CD8-positive, alpha-beta memory T cell (primary cell): Measurements from ENCODE around the gene CCDC171. TPM values are rescaled to one million over a fixed set of nuclear protein-coding genes. Genes with fewer than 3 reads are reported as not detected.

Experiments
- CTCF ChIA-PET: fragments of 350-600 bp; sonication (Branson Sonifier 250); formaldehyde crosslinking; loops from one replicate; lab custom pipeline; 2021; ENCODE audit warnings: antibody characterized with exemption; lab: Charles Lee
- POLR2A ChIA-PET: fragments of 350-600 bp; sonication (Branson Sonifier 250); formaldehyde crosslinking; loops from one replicate; lab custom pipeline; 2021; ENCODE audit warnings: antibody characterized with exemption; lab: Charles Lee
- DNase-seq, 5 donors: peaks; one replicate each; pipeline versions ENCODE4 v3.0.0 to v3.0.0-alpha.2; 2020 to 2022; ENCODE audit warnings: mixed read lengths in 1 of 5
- H3K27ac ChIP-seq: one replicate; pipeline ENCODE4 v1.7.0; 2013; ENCODE audit warnings: low read depth, mild to moderate bottlenecking, low read length, moderate library complexity
- H3K27me3 ChIP-seq: 2 replicates; pipeline ENCODE4 v1.7.0; 2013; ENCODE audit warnings: low read length, mild to moderate bottlenecking; ENCODE audit not compliant: insufficient read depth, poor library complexity, severe bottlenecking
- H3K36me3 ChIP-seq: 2 replicates; pipeline ENCODE4 v1.7.0; 2013; ENCODE audit warnings: mild to moderate bottlenecking, low read length, moderate library complexity; ENCODE audit not compliant: insufficient read depth
- H3K4me1 ChIP-seq: 2 replicates; pipeline ENCODE4 v1.7.0; 2013; ENCODE audit warnings: mild to moderate bottlenecking, low read length, moderate library complexity; ENCODE audit not compliant: insufficient read depth
- H3K4me3 ChIP-seq: 2 replicates; pipeline ENCODE4 v1.7.0; 2013; ENCODE audit warnings: mild to moderate bottlenecking, low read length
- H3K9me3 ChIP-seq: 2 replicates; pipeline ENCODE4 v1.7.0; 2013; ENCODE audit warnings: mild to moderate bottlenecking, low read length
- H3K27ac Mint-ChIP-seq, 8 donors: one replicate each; pipeline ENCODE4 v1.8.0; 2020 to 2021; ENCODE audit warnings: mixed read lengths in 8 of 8, mild to moderate bottlenecking in 6 of 8, inconsistent platforms in 3 of 8, moderate library complexity in 3 of 8
- H3K27me3 Mint-ChIP-seq, 2 donors: one replicate each; pipeline ENCODE4 v1.8.0; 2020 to 2021; ENCODE audit warnings: mixed read lengths in 2 of 2, mild to moderate bottlenecking in 1 of 2, moderate library complexity in 1 of 2
- H3K36me3 Mint-ChIP-seq, 3 donors: one replicate each; pipeline ENCODE4 v1.8.0; 2020 to 2021; ENCODE audit warnings: mixed read lengths in 3 of 3, inconsistent platforms in 1 of 3, mild to moderate bottlenecking in 1 of 3
- H3K4me1 Mint-ChIP-seq, 3 donors: one replicate each; pipeline ENCODE4 v1.8.0; 2020 to 2021; ENCODE audit warnings: mixed read lengths in 3 of 3, inconsistent platforms in 1 of 3, mild to moderate bottlenecking in 1 of 3
- H3K4me3 Mint-ChIP-seq, 7 donors: one replicate each; pipeline ENCODE4 v1.8.0; 2020 to 2021; ENCODE audit warnings: mixed read lengths in 7 of 7, mild to moderate bottlenecking in 6 of 7, moderate library complexity in 4 of 7, inconsistent platforms in 2 of 7
- H3K9me3 Mint-ChIP-seq, 5 donors: one replicate each; pipeline ENCODE4 v1.8.0; 2020 to 2022; ENCODE audit warnings: mixed read lengths in 5 of 5, mild to moderate bottlenecking in 3 of 5, moderate library complexity in 2 of 5, inconsistent platforms in 1 of 5
- polyA plus RNA-seq: library from polyadenylated mRNA; unstranded; fragments of 300-500 nt; fragmentation: Illumina TruSeq; gene quantifications from one replicate; pipeline ENCODE4 v1.2.3, GENCODE V29; 2021
- total RNA-seq, 2 experiments: library from RNA; stranded (reverse); gene quantifications; one replicate each; pipeline ENCODE4 v1.2.3, GENCODE V29; 2021

The CCDC171 gene
- total RNA-seq (1 to 10 TPM; 1.8 to 2.3 TPM), polyA plus RNA-seq (0.62 TPM)

DNA sequence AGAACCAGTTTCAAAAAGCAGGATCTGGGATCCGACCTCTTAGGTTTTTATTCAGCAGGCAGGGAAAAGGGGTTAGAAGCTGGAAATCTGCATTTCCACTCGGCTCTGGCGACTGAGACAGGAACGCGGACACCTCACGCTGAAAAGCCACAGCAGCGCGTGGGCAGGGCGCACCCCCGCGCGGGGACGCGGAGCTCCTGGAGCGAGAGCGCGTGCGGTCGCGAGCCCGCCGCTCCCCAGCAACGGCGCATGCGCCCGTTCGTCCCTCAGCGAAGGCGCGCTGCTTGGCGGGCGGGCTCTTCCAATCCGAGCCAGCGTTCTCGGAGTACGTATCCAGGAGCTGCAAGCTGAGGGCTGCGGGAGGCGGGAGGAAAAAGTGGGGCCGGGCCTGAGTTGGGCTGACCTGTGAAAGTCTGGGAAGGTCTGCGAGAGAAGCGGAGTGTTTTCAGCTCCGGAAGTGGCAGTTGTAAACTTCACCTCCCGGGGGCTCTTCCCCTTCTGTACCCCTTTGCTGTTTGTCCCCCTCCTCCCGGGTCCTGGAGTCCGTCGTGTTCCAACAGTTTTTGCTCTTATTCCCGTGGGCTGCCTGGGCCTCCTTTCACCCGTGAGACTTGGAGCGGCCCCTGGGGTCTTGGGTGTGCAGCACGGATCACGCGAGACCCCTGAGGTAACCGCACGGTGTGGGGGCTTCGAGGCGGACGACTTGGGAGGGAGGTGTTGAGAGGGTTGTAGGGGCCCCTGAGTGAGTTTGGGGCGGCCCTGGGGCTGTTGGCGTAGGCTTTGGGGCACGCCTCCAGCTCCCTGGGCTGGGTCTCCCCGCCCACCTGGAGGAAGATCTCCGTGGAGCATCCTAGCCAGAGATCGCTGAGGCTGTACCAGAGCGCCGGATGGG is at the start of gene CCDC171:
Gene CCDC171 (plus strand): TSS at position 408 of the 892 bp plus-strand sequence. CDS start 11,046 bp downstream, outside the sequence.
- Histone ChIP-seq H3K4me3 (peak within 1 kb of the TSS; percentile 98), H3K27me3 (no peaks in the 10 kb centered on the region), H3K36me3 (no peaks in the 10 kb centered on the region), H3K27ac (peak within 1 kb of the TSS; percentile 40), H3K9me3 (no peaks in the 10 kb centered on the region), H3K4me1 (peaks cover 7% of the 10 kb centered on the region)
- Mint-ChIP-seq H3K27me3 (peaks cover 0 to 3% of the 10 kb centered on the region in 2 donors), H3K27ac (peak within 1 kb of the TSS; percentile 45 to 94 (median 86)), H3K36me3 (peaks cover 0 to 10% (median 0%) of the 10 kb centered on the region in 3 donors), H3K4me1 (peaks cover 12 to 20% (median 14%) of the 10 kb centered on the region in 3 donors), H3K9me3 (peaks cover 0 to 2% (median 0%) of the 10 kb centered on the region in 5 donors), H3K4me3 (peak within 1 kb of the TSS; percentile 87 to 97 (median 93))
- DNase-seq, result peak; percentile 77 to 90 (median 86)
- CTCF ChIA-PET, result interaction anchor here (0.9 to 2.1 kb wide), 6 partner anchors 9 to 240 kb away, joined by 3 to 10 read pairs (median 6); no protein-coding TSS in a partner anchor
- POLR2A ChIA-PET, result interaction anchor here (0.6 to 3.3 kb wide), 6 partner anchors 12 to 243 kb away, joined by 3 to 39 read pairs (median 5); partner anchors contain the start of genes PSIP1 and SNAPC3

- H3K4me1 ChIP-seq, result peaks cover 57% of the 10 kb centered on the region
- no peak overlapping the region for H3K4me3 ChIP-seq
- H3K36me3 ChIP-seq, result peaks cover 12% of the 10 kb centered on the region
- Mint-ChIP-seq H3K4me3 (no peak overlapping the region), H3K4me1 (peaks cover 66 to 76% (median 71%) of the 10 kb centered on the region in 3 donors), H3K27me3 (peaks cover 0 to 1% of the 10 kb centered on the region in 2 donors), H3K27ac (peak overlapping the region in 6 of 8 donors; percentile 1 to 66 (median 38)), H3K9me3 (no peaks in the 10 kb centered on the region), H3K36me3 (peaks cover 4 to 68% (median 27%) of the 10 kb centered on the region in 3 donors)
- no peaks in the 10 kb centered on the region for H3K9me3 ChIP-seq
- ChIA-PET POLR2A (no interaction called here), CTCF (interaction anchor here (1.1 kb wide), 1 partner anchor 12 kb away, joined by 3 read pairs; no protein-coding TSS in a partner anchor)
- H3K27ac ChIP-seq, result no peak overlapping the region
- H3K27me3 ChIP-seq, result no peaks in the 10 kb centered on the region
- DNase-seq, result no peak
These were observed 46.9 kb upstream of the CCDC171 start for GRCh38 chr9:15505921-15506320.

DNA sequence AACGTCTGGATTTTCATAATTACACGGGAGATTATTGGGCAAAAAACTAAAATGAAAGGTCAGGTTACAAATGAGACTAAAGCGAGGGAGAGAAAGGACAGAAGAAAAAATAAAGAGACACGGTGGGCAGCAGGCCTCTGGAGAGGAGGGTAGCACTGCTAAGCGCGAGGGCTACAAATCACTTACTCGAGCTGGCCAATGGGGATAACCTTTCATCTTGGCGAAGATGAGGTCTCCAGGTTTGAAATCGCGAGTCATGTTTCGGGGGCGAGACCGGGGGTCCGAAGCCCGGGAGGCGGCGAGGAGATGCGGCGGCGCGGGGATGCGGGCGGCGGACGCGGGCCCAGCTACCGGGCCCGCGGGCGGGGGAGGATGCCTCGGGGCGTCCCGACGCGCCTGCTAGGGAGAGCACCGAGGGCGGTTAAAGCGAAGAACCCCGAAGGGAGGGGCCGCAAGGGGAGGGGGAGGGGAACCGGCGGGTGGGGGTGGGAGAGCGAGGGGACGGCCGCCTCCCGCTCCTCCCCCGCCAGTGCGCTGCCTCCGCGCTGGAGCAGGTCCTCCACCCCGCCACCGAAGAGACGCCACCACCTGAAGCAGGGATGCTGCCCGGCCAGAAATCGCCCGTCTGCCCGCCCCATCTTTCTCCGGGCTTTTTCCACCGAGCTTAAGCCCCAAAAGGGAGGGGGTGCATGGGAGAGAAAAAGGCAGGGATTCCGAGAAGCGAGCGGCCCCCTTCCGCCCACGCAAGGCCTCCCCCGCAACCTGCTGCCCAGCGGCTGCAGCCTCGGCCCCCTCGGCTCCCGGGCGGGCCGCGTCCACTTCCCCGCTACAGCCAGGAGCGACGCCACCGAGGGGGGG is 42.7 kb upstream of the CCDC171 start:
- Histone ChIP-seq H3K27me3 (no peaks in the 10 kb centered on the region), H3K27ac (peak overlapping the region; percentile 87), H3K9me3 (no peaks in the 10 kb centered on the region), H3K36me3 (peaks cover 8% of the 10 kb centered on the region), H3K4me1 (peaks cover 55% of the 10 kb centered on the region), H3K4me3 (peak overlapping the region; percentile 78)
- DNase-seq, result peak in 4 of 5 donors; percentile 47 to 84 (median 58)
- ChIA-PET CTCF (interaction anchor here (0.8 to 1.8 kb wide), 5 partner anchors 10 to 41 kb away, joined by 3 to 6 read pairs (median 3); no protein-coding TSS in a partner anchor), POLR2A (interaction anchor here (0.6 to 2.5 kb wide), 12 partner anchors 10 to 256 kb away, joined by 3 to 39 read pairs (median 4); partner anchors contain the start of genes CCDC171, SNAPC3 and TTC39B)
- peak overlapping the region; percentile 96 to 98 (median 97) for H3K4me3 Mint-ChIP-seq
- H3K27ac Mint-ChIP-seq, result peak overlapping the region; percentile 89 to 99 (median 96)
- peaks cover 0 to 42% (median 14%) of the 10 kb centered on the region in 3 donors for H3K36me3 Mint-ChIP-seq
- no peaks in the 10 kb centered on the region for H3K9me3 Mint-ChIP-seq
- H3K27me3 Mint-ChIP-seq, result peaks cover 0 to 3% of the 10 kb centered on the region in 2 donors
- H3K4me1 Mint-ChIP-seq, result peaks cover 56 to 65% (median 63%) of the 10 kb centered on the region in 3 donors

DNA sequence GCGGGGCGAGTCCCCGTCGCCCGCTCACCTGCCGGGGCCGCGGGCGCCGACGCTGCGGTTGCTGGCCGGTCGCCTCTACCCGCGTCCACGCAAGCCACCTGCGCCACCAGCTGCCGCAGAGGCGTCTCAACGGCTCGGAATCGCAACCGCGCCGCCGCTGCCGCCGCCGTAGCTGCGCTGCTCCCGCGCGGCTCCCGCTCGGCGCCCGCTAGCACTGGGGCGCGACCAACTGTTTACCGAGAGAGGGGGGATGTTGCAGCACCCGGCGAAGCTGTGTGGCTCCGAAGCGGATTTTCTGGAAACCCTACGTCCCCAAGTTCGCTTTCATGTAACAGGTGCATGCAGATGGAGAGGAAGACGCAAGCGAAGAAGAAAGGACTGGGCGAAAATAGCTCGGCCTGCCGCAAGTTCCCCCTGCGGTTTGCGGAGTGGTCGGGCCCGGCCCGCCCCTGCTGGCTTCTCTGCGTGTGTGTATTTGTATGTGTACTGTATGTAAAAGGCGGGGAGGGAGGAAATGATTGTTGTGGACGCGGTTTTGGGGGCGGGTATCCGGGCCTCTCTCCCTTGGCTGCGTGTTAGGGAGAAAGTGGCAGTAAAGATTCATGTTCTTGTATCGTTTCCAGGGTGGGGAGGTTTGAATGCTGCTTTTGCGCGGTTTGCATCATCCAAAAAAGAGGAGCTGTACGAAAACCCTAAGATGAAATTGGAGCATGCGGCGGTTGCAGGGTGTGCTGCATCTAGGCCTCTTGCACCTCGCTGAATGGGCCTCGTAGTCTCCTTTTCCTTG is 41.9 kb upstream of the CCDC171 start, which contains the start of gene PSIP1:
Gene PSIP1 (minus strand): TSS at position 182 of the 787 bp plus-strand sequence. CDS start 782 bp downstream, outside the sequence.
- Mint-ChIP-seq H3K4me1 (peaks cover 51 to 59% (median 55%) of the 10 kb centered on the region in 3 donors), H3K27ac (peak within 1 kb of the TSS; percentile 89 to 100 (median 99)), H3K9me3 (no peaks in the 10 kb centered on the region), H3K4me3 (peak within 1 kb of the TSS; percentile 96 to 98 (median 97)), H3K36me3 (peaks cover 0 to 37% (median 13%) of the 10 kb centered on the region in 3 donors), H3K27me3 (peaks cover 0 to 3% of the 10 kb centered on the region in 2 donors)
- ChIA-PET POLR2A (interaction anchor here (0.6 to 2.5 kb wide), 14 partner anchors 10 to 257 kb away, joined by 3 to 39 read pairs (median 4); partner anchors contain the start of genes CCDC171, SNAPC3 and TTC39B), CTCF (interaction anchor here (0.8 to 1.8 kb wide), 7 partner anchors 11 to 42 kb away, joined by 3 to 6 read pairs (median 3); partner anchors contain the start of gene CCDC171)
- Histone ChIP-seq H3K4me1 (peaks cover 50% of the 10 kb centered on the region), H3K27me3 (no peaks in the 10 kb centered on the region), H3K9me3 (no peaks in the 10 kb centered on the region), H3K27ac (peak within 1 kb of the TSS; percentile 87), H3K4me3 (peak within 1 kb of the TSS; percentile 78), H3K36me3 (peaks cover 2% of the 10 kb centered on the region)
- DNase-seq, result peak; percentile 80 to 94 (median 91)

DNA sequence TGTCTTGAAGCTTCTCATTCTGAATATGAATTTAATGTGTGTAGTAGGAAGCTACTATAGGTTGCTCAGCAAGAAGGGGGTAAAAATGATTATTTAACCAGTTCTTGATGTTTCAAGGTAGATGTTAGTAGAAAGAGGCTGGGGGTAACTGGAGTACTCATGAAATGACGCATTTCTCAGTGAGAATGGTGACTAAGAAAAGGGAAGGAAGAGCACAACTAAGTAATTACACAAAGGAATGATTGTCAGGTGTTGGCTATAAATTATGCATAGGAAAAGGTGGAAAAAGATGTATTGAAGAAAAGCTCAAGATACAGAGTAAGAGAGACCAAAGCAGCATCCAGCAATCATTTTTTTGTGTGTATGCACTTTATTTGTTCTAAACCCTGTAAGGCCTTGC is 40.6 kb upstream of the CCDC171 start:
- peaks cover 0 to 25% (median 4%) of the 10 kb centered on the region in 3 donors for H3K36me3 Mint-ChIP-seq
- CTCF ChIA-PET, result interaction anchor here (1.3 to 1.8 kb wide), 4 partner anchors 21 to 52 kb away, joined by 3 to 6 read pairs (median 4); partner anchors contain the start of gene CCDC171
- no peak overlapping the region for H3K4me3 ChIP-seq
- no peaks in the 10 kb centered on the region for H3K27me3 ChIP-seq
- H3K36me3 ChIP-seq, result no peaks in the 10 kb centered on the region
- H3K9me3 ChIP-seq, result no peaks in the 10 kb centered on the region
- H3K27me3 Mint-ChIP-seq, result peaks cover 0 to 3% of the 10 kb centered on the region in 2 donors
- DNase-seq, result no peak
- H3K4me1 Mint-ChIP-seq, result peaks cover 39 to 47% (median 43%) of the 10 kb centered on the region in 3 donors
- H3K4me3 Mint-ChIP-seq, result peak overlapping the region in 6 of 7 donors; percentile 1 to 35 (median 19)
- peak overlapping the region; percentile 87 for H3K27ac ChIP-seq
- H3K9me3 Mint-ChIP-seq, result no peaks in the 10 kb centered on the region
- H3K4me1 ChIP-seq, result peaks cover 41% of the 10 kb centered on the region
- H3K27ac Mint-ChIP-seq, result peak overlapping the region in 7 of 8 donors; percentile 15 to 99 (median 68)
- POLR2A ChIA-PET, result interaction anchor here (1.3 to 2.5 kb wide), 2 partner anchors 17 to 41 kb away, joined by 5 to 39 read pairs; partner anchors contain the start of gene CCDC171

GRCh38 chr9:15512889-15513288 is 40.0 kb upstream of the CCDC171 start:
- Histone ChIP-seq H3K36me3 (no peaks in the 10 kb centered on the region), H3K4me1 (peaks cover 35% of the 10 kb centered on the region), H3K4me3 (no peak overlapping the region), H3K27ac (no peak overlapping the region), H3K9me3 (no peaks in the 10 kb centered on the region), H3K27me3 (no peaks in the 10 kb centered on the region)
- no peaks in the 10 kb centered on the region for H3K9me3 Mint-ChIP-seq
- peaks cover 0 to 3% of the 10 kb centered on the region in 2 donors for H3K27me3 Mint-ChIP-seq
- H3K36me3 Mint-ChIP-seq, result peaks cover 0 to 19% (median 4%) of the 10 kb centered on the region in 3 donors
- ChIA-PET POLR2A (no interaction called here), CTCF (interaction anchor here (1.0 to 1.4 kb wide), 4 partner anchors 38 to 213 kb away, joined by 3 to 4 read pairs (median 3); partner anchors contain the start of gene CCDC171)
- no peak for DNase-seq
- H3K27ac Mint-ChIP-seq, result peak overlapping the region in 3 of 8 donors; percentile 12 to 68 (median 36)
- no peak overlapping the region for H3K4me3 Mint-ChIP-seq
- peaks cover 35 to 42% (median 39%) of the 10 kb centered on the region in 3 donors for H3K4me1 Mint-ChIP-seq
